Measurements from ENCODE around the gene SDF4.

DNA sequence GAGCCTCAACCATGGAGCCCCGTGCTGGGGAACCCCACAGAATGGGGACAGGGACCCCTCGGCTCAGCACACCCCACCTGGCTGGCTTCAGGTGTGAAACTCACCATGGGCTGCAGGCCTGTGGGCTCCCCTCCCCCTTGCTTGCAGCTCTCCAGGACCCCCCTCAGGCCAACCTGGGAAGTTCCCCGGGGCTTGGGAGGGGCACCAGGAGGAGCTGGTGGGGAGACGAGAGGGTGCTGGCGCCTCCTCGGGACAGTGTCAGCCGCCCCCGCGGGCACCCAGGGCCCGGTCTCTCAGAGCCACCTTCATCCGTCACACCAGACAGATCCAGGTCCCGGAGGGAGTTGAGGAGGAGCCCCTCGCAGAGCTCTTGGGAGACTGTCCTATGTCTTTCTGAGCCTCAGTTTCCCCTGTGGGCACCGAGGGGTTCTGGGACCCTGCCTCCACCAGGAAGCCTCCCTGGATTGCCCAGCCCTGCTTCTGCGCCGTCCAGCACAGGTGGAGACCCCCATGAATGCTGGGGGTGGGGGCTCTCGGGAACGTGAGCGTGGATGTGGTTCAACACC lies 24.8 kb downstream of the SDF4 start:
- TF ChIP-seq, protein P1, sequence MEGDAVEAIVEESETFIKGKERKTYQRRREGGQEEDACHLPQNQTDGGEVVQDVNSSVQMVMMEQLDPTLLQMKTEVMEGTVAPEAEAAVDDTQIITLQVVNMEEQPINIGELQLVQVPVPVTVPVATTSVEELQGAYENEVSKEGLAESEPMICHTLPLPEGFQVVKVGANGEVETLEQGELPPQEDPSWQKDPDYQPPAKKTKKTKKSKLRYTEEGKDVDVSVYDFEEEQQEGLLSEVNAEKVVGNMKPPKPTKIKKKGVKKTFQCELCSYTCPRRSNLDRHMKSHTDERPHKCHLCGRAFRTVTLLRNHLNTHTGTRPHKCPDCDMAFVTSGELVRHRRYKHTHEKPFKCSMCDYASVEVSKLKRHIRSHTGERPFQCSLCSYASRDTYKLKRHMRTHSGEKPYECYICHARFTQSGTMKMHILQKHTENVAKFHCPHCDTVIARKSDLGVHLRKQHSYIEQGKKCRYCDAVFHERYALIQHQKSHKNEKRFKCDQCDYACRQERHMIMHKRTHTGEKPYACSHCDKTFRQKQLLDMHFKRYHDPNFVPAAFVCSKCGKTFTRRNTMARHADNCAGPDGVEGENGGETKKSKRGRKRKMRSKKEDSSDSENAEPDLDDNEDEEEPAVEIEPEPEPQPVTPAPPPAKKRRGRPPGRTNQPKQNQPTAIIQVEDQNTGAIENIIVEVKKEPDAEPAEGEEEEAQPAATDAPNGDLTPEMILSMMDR (IDR thresholded peaks at IDR 0.05): no peak
- TF ChIP-seq EZH2 (IDR thresholded peaks at IDR 0.05; ENCODE audit: borderline replicate concordance, insufficient read depth, low read depth, low read length, poor library complexity, severe bottlenecking): no peak

Data from B cell (primary cell).